Astrocyte (in vitro differentiated cells and primary cell): ENCODE data around the gene SSBP1. TPM values are rescaled to one million over a fixed set of nuclear protein-coding genes. Genes with fewer than 3 reads are reported as not detected.

Experiments
- DNase-seq: peaks from one replicate; pipeline ENCODE4 v3.0.0-alpha.2; 2010; ENCODE audit warnings: low read depth
- FAIRE-seq: peaks from 2 replicates; lab custom pipeline; 2011; peaks lifted over from hg19 to GRCh38; lab: Jason Lieb, UNC
- H2AFZ ChIP-seq: 2 replicates; pipeline ENCODE4 v1.6.0; 2012; ENCODE audit warnings: low read depth, low read length, inconsistent platforms
- H3K27ac ChIP-seq: 2 replicates; pipeline ENCODE4 v1.5.1; 2011; ENCODE audit warnings: low read depth, low read length, inconsistent platforms
- H3K27me3 ChIP-seq: 2 replicates; pipeline ENCODE4 v1.6.0; 2011; ENCODE audit warnings: low read length, inconsistent platforms; ENCODE audit not compliant: insufficient read depth
- H3K36me3 ChIP-seq: 2 replicates; pipeline ENCODE4 v1.5.1; 2011; ENCODE audit warnings: low read length, inconsistent platforms; ENCODE audit not compliant: insufficient read depth
- H3K4me1 ChIP-seq: 2 replicates; pipeline ENCODE4 v1.5.1; 2011; ENCODE audit warnings: low read length, inconsistent platforms; ENCODE audit not compliant: insufficient read depth
- H3K4me2 ChIP-seq: 2 replicates; pipeline ENCODE4 v1.6.0; 2012; ENCODE audit warnings: low read length, inconsistent platforms
- H3K4me3 ChIP-seq: 2 replicates; pipeline ENCODE4 v1.5.1; 2011; ENCODE audit warnings: low read depth, mild to moderate bottlenecking, low read length, inconsistent platforms; ENCODE audit not compliant: insufficient read depth
- H3K79me2 ChIP-seq: 2 replicates; pipeline ENCODE4 v1.6.0; 2012; ENCODE audit warnings: mild to moderate bottlenecking, low read length, inconsistent platforms; ENCODE audit not compliant: insufficient read depth
- H3K9ac ChIP-seq: 2 replicates; pipeline ENCODE4 v1.6.0; 2012; ENCODE audit warnings: mild to moderate bottlenecking, low read length, inconsistent platforms
- H3K9me3 ChIP-seq: 2 replicates; pipeline ENCODE4 v1.5.1; 2012; ENCODE audit warnings: low read depth, mild to moderate bottlenecking, low read length, inconsistent platforms; ENCODE audit not compliant: insufficient read depth
- H4K20me1 ChIP-seq: 2 replicates; pipeline ENCODE4 v1.6.0; 2012; ENCODE audit warnings: low read length, inconsistent platforms; ENCODE audit not compliant: insufficient read depth
- H3K27ac Mint-ChIP-seq: one replicate; pipeline ENCODE4 v1.8.0; 2021; ENCODE audit warnings: mild to moderate bottlenecking, mixed read lengths; ENCODE audit not compliant: unreplicated experiment
- H3K27me3 Mint-ChIP-seq: one replicate; pipeline ENCODE4 v1.8.0; 2021; ENCODE audit warnings: low read depth, mixed read lengths; ENCODE audit not compliant: unreplicated experiment
- H3K36me3 Mint-ChIP-seq: one replicate; pipeline ENCODE4 v1.8.0; 2021; ENCODE audit warnings: low read depth, mixed read lengths; ENCODE audit not compliant: unreplicated experiment
- H3K4me1 Mint-ChIP-seq: one replicate; pipeline ENCODE4 v1.8.0; 2021; ENCODE audit warnings: low read depth, mixed read lengths; ENCODE audit not compliant: unreplicated experiment
- H3K4me3 Mint-ChIP-seq: one replicate; pipeline ENCODE4 v1.8.0; 2021; ENCODE audit warnings: mild to moderate bottlenecking, moderate library complexity, mixed read lengths; ENCODE audit not compliant: unreplicated experiment
- H3K9me3 Mint-ChIP-seq: one replicate; pipeline ENCODE4 v1.8.0; 2021; ENCODE audit warnings: mild to moderate bottlenecking, mixed read lengths; ENCODE audit not compliant: unreplicated experiment
- EZH2 ChIP-seq: IDR thresholded peaks from 2 replicates; pipeline ENCODE4 v1.6.1; 2012; ENCODE audit warnings: mild to moderate bottlenecking, low read length, inconsistent platforms; ENCODE audit not compliant: insufficient read depth
- total RNA-seq: library from RNA; stranded (reverse); gene quantifications from 2 replicates; pipeline ENCODE4 v1.2.1, GENCODE V29; 2021
- TF ChIP-seq, protein P1 (sequence below): IDR thresholded peaks from 2 replicates; pipeline ENCODE4 v1.5.1; 2011; ENCODE audit warnings: low read depth, mild to moderate bottlenecking, inconsistent platforms, low read length, moderate library complexity; ENCODE audit not compliant: insufficient read depth

The SSBP1 gene
- total RNA-seq, 1 donor from 2014 or later, result 146 TPM

DNA sequence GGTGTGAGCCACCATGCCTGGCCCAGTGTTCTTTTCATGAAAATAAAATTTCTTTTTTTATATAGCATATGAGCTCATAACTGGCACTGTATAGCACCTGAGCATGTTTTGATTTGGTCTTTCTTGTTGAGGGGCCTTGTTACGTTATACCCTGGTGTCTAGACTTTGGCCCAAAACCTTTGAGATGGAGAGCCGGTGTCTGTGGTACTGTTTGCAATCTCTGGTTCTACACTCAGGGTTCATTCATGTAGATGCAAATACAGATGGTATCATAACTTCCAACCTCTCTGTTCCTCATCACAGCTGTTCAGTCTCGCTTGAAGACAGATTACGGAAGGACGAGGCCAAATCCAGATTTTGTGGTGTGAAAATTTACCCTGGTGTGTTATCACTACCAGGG is 51.8 kb downstream of the SSBP1 start, which contains the start of gene TAS2R5:
Gene TAS2R5, plus strand, starts transcription at position 301 of the 400 bp plus-strand sequence. CDS start 145 bp downstream, outside the sequence.
- no peak within 1 kb of the TSS for H2AFZ ChIP-seq
- TF ChIP-seq EZH2, result no peak
- TF ChIP-seq, protein P1, sequence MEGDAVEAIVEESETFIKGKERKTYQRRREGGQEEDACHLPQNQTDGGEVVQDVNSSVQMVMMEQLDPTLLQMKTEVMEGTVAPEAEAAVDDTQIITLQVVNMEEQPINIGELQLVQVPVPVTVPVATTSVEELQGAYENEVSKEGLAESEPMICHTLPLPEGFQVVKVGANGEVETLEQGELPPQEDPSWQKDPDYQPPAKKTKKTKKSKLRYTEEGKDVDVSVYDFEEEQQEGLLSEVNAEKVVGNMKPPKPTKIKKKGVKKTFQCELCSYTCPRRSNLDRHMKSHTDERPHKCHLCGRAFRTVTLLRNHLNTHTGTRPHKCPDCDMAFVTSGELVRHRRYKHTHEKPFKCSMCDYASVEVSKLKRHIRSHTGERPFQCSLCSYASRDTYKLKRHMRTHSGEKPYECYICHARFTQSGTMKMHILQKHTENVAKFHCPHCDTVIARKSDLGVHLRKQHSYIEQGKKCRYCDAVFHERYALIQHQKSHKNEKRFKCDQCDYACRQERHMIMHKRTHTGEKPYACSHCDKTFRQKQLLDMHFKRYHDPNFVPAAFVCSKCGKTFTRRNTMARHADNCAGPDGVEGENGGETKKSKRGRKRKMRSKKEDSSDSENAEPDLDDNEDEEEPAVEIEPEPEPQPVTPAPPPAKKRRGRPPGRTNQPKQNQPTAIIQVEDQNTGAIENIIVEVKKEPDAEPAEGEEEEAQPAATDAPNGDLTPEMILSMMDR, result no peak
- FAIRE-seq, result no peak
- H3K79me2 ChIP-seq, result no peaks in the 10 kb centered on the region
- no peaks in the 10 kb centered on the region for H3K4me1 Mint-ChIP-seq
- H3K27me3 ChIP-seq, result no peaks in the 10 kb centered on the region
- H3K4me1 ChIP-seq, result no peaks in the 10 kb centered on the region
- no peak within 1 kb of the TSS for H3K4me3 ChIP-seq
- H3K36me3 ChIP-seq, result no peaks in the 10 kb centered on the region
- no peak for DNase-seq
- H4K20me1 ChIP-seq, result no peaks in the 10 kb centered on the region
- H3K27me3 Mint-ChIP-seq, result no peaks in the 10 kb centered on the region
- H3K9me3 ChIP-seq, result no peaks in the 10 kb centered on the region
- no peak within 1 kb of the TSS for H3K27ac Mint-ChIP-seq
- no peak within 1 kb of the TSS for H3K4me3 Mint-ChIP-seq
- H3K27ac ChIP-seq, result no peak within 1 kb of the TSS
- no peak within 1 kb of the TSS for H3K4me2 ChIP-seq
- peaks cover 6% of the 10 kb centered on the region for H3K36me3 Mint-ChIP-seq
- H3K9me3 Mint-ChIP-seq, result no peaks in the 10 kb centered on the region
- no peak within 1 kb of the TSS for H3K9ac ChIP-seq

DNA sequence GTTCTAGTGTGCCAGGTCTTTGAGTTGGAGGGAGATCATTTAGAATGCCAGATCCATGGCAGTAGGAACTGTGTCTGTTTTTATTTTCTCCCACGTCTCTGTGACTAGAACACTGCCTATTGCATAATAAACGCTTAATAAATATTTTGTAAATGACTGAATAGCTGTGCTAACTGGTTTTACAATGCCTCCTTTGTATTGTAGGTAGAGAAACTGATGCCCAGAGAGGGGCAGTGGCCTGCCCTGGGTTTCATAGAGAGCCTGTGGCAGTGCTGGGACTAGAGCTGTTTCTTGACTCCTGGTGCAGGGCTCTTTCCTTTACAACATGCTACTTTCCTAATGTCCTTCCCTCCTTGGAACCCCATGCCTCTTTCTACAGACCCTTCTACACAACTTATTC is 54.4 kb downstream of the SSBP1 start:
- FAIRE-seq (no peak), DNase-seq (no peak)
- H3K4me1 ChIP-seq, result no peaks in the 10 kb centered on the region
- no peak overlapping the region for H3K4me3 ChIP-seq
- H3K36me3 ChIP-seq, result no peaks in the 10 kb centered on the region
- H3K9me3 ChIP-seq, result no peaks in the 10 kb centered on the region
- Mint-ChIP-seq H3K27ac (no peak overlapping the region), H3K9me3 (no peaks in the 10 kb centered on the region), H3K27me3 (no peaks in the 10 kb centered on the region), H3K4me1 (no peaks in the 10 kb centered on the region), H3K4me3 (no peak overlapping the region), H3K36me3 (peaks cover 6% of the 10 kb centered on the region)
- H3K27ac ChIP-seq, result no peak overlapping the region
- no peaks in the 10 kb centered on the region for H4K20me1 ChIP-seq
- no peak overlapping the region for H2AFZ ChIP-seq
- no peak overlapping the region for H3K9ac ChIP-seq
- TF ChIP-seq EZH2, result no peak
- TF ChIP-seq, protein P1, result no peak
- no peaks in the 10 kb centered on the region for H3K79me2 ChIP-seq
- H3K4me2 ChIP-seq, result no peak overlapping the region
- H3K27me3 ChIP-seq, result no peaks in the 10 kb centered on the region

Other genes starting within 250 kb of the SSBP1 start
- 28.6 and 29.9 TPM in 2 replicates for gene AGK, start 186.9 kb upstream of the SSBP1 start, total RNA-seq
- gene DENND11, start 36.2 kb upstream of the SSBP1 start, total RNA-seq, result 9.8 and 10.5 TPM in 2 replicates
- not detected in 2 replicates for gene WEE2, start 30.0 kb upstream of the SSBP1 start, total RNA-seq
- 1.00 and 1.2 TPM in 2 replicates for gene TAS2R3, start 25.7 kb downstream of the SSBP1 start, total RNA-seq
- 1.1 and 1.2 TPM in 2 replicates for gene TAS2R4, start 38.3 kb downstream of the SSBP1 start, total RNA-seq
- gene TAS2R5, start 51.9 kb downstream of the SSBP1 start, total RNA-seq, result 1.3 and 1.5 TPM in 2 replicates
- gene PRSS37, start 103.1 kb downstream of the SSBP1 start, total RNA-seq, result not detected in 2 replicates
- not detected in 2 replicates for gene OR9A4, start 178.0 kb downstream of the SSBP1 start, total RNA-seq
- not detected in 2 replicates for gene CLEC5A, start 208.6 kb downstream of the SSBP1 start, total RNA-seq
- gene TAS2R38, start 235.4 kb downstream of the SSBP1 start, total RNA-seq, result not detected in 2 replicates